Measurements from ENCODE around the gene CHGA. TPM values are rescaled to one million over a fixed set of nuclear protein-coding genes. Genes with fewer than 3 reads are reported as not detected.

CHGA gene
- total and polyA plus RNA-seq, 2 of the 13 experiments (the other 11 are each of a cell fraction or from before 2014, with no cell fraction given) = not detected

- ChIA-PET POLR2A (no interaction called here), CTCF (ENCODE audit: low intra/inter-chr PET ratio, low total read pairs) (no interaction called here)
- Histone ChIP-seq H3K4me3 (replicated peaks in 1 of 3; ENCODE audit: insufficient read depth in 1 of 3, low read depth in 2 of 3, low read length in 3 of 3) (no peak overlapping the region), H3K36me3 (replicated peaks in 1 of 2; ENCODE audit: control insufficient read depth in 1 of 2, insufficient read depth in 2 of 2, low read length in 2 of 2) (no peaks in the 10 kb centered on the region), H3K27me3 (ENCODE audit: control insufficient read depth in 1 of 2, insufficient read depth in 2 of 2, low read length in 2 of 2) (peaks cover 0 to 1% of the 10 kb centered on the region in 2 experiments; a peak in 2 of 5 replicates), H3K4me2 (ENCODE audit: low read depth, low read length) (no peak overlapping the region), H2AFZ (ENCODE audit: low read length) (no peak overlapping the region), H4K20me1 (ENCODE audit: insufficient read depth, low read length) (no peaks in the 10 kb centered on the region), H3K79me2 (ENCODE audit: insufficient read depth, low read length) (no peaks in the 10 kb centered on the region), H3K9ac (ENCODE audit: insufficient read depth, low read depth, low read length) (no peak overlapping the region), H3K27ac (ENCODE audit: extremely low read length, insufficient read depth, low read length) (no peak overlapping the region), H3K9me3 (ENCODE audit: low read length) (no peaks in the 10 kb centered on the region), H3K4me1 (ENCODE audit: insufficient read depth, low read length) (no peaks in the 10 kb centered on the region)
- TF ChIP-seq MIER2 (CRISPR knock-in tag; IDR thresholded peaks at IDR 0.05) (no peak), PITX1 (CRISPR knock-in tag; IDR thresholded peaks at IDR 0.05) (no peak), ZBTB10 (CRISPR knock-in tag; IDR thresholded peaks at IDR 0.05; ENCODE audit: borderline replicate concordance) (no peak), KDM1A (CRISPR knock-in tag; IDR thresholded peaks at IDR 0.05) (no peak), MXD3 (CRISPR knock-in tag; IDR thresholded peaks at IDR 0.05) (no peak), UBTF (CRISPR knock-in tag; IDR thresholded peaks at IDR 0.05) (no peak), CSRNP2 (CRISPR knock-in tag; conservative IDR thresholded peaks at IDR 0.05; ENCODE audit: low read depth) (no peak), CSRNP1 (CRISPR knock-in tag; IDR thresholded peaks at IDR 0.05) (no peak), THAP9 (CRISPR knock-in tag; IDR thresholded peaks at IDR 0.05; ENCODE audit: borderline replicate concordance) (no peak), ZNF629 (CRISPR knock-in tag; conservative IDR thresholded peaks at IDR 0.05) (no peak), TCF7L2 (IDR thresholded peaks at IDR 0.05; ENCODE audit: low read depth, low read length) (no peak)
- in situ Hi-C loops (cut with HindIII; ENCODE audit: extremely low pct_ligation_motif_present, low pct_unique_long_range_greater_than_20kb) = no loop called here
- no peak for DNase-seq (ENCODE audit: low spot score)
- BruUV-seq (replicated peaks) = no TSS peak
- WGBS (ENCODE audit: low lambda C conversion rate) = 54% methylated on average over 5 of the region's 6 CpGs
- ATAC-seq = no peak
- intact Hi-C loops (cut with micrococcal nuclease; ENCODE audit: unreplicated experiment) = no loop called here
- FAIRE-seq = no peak
Observed at GRCh38 chr14:92925446-92925845, 2.5 kb downstream of the CHGA start.
